Endothelial cell of hepatic sinusoid (primary cell): ENCODE results near the gene CDC14B.
"Not testable (repeated sequence)": the region's sequence is repeated elsewhere in the genome, so short reads cannot be mapped to it uniquely, and the experiment has no call there.

Experiments used
- in situ Hi-C: cut with HindIII; loops from 2 replicates; pipeline ENCODE4 v1.10.0; 2017; ENCODE audit warnings: low sequenced_read_pairs

CDC14B gene

DNA sequence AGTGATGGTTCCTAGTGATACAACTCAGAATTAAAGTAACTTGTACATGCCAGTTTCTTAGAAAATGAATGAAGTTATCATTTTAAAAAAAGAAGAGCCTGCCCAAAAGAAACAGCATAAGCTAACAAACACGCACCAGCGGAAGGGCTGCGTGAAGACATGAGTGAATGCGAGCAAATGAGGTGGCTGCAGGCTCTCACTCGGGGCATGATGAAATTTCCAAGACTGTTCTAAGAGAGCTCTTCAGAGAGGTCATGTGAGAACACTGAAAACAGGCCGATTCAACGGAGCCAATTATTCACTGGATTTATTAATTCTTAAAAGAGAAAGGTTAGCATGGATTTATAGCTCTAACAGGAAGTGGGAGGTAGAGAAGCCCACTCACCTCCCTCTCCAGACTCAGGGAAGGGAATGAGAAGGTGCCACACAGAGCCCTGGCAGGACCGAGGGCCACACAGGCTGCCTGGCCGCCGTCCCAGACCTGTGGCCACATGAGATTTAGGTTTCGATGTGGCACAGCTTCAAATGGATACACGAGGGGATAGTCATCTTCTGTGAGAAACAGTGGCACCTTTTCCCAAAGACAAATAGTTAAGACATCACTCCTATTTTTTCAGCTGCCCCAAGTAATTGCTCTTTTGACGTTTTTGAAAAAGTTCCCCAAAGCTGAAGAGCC lies 114.2 kb downstream of the CDC14B start:
- in situ Hi-C loops: no loop called here

DNA sequence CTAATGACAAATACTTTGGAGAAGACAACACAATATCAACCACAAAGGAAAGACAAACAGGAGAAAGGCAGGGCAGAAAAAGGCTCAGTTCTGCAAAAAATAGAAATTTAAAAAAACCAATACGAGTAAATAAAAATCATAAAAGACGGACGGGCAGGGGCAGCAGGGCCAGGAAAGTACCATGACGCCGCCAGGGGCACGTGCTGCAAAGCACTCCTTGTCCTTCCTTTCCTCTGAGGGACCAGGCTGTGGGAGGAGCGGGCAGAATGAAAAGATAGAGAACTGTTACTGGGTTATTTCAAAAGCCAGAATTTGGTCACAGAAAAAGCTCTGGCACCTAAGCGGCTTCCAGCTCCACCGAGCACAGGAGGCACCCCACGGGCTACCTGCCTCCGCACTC lies 115.7 kb downstream of the CDC14B start:
- in situ Hi-C loops: no loop called here

DNA sequence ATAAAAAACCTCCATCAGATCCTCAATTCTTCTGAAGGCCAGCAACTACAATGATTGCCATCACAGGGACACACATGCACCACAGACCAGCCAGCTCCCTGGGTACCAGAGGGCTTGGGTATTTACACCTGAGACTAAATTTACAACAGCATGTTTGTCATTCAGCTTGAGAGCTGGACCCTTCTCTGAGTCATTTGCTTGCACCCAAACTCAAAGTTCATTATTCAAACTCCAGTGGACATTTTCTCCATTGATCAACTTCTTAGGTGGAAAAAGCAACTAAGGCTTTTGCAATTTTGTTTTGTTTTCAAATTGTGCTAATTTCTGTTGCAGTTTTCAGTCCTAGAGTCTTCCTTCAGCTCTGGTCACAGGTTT lies 116.3 kb downstream of the CDC14B start:
- in situ Hi-C loops: not testable (repeated sequence)

DNA sequence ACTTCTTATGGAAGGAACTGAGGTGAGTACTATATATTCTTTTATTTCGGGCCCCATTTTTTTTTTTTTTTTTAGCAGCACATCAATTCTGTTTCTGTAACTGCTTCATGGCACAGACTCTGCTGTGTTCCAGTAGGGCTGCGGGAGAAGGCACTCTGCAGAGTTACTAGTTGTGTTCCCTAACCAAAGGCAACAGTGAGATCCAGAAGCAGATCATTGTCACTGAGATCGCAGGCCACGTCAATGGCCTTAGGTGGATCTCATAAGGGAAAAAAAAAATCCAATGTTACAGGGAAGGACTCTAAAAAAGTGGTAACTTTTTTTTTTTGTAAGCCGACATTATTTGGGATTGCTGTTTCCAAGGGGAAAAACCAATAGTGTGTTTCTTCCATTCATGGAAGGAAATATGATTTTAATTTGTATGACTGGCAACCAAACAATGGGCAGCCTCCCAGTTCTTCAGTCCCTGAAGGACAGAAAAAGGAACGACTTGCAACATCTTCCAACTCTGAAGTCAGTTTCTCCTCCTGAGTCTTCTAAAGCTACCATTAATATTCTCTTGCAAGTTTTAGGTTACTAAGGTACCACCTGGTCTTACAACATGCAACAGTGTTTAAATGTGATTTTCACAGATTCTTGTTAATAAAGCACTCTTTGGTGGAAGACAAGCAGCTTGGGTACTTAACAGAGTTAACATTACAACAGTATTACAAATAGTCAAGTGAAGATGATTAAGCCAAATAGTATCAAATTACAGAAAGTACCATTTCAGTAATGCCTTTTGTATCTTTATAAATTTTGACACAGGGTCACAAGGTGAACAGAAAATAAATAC lies 116.9 kb downstream of the CDC14B start:
- in situ Hi-C loops: no loop called here

DNA sequence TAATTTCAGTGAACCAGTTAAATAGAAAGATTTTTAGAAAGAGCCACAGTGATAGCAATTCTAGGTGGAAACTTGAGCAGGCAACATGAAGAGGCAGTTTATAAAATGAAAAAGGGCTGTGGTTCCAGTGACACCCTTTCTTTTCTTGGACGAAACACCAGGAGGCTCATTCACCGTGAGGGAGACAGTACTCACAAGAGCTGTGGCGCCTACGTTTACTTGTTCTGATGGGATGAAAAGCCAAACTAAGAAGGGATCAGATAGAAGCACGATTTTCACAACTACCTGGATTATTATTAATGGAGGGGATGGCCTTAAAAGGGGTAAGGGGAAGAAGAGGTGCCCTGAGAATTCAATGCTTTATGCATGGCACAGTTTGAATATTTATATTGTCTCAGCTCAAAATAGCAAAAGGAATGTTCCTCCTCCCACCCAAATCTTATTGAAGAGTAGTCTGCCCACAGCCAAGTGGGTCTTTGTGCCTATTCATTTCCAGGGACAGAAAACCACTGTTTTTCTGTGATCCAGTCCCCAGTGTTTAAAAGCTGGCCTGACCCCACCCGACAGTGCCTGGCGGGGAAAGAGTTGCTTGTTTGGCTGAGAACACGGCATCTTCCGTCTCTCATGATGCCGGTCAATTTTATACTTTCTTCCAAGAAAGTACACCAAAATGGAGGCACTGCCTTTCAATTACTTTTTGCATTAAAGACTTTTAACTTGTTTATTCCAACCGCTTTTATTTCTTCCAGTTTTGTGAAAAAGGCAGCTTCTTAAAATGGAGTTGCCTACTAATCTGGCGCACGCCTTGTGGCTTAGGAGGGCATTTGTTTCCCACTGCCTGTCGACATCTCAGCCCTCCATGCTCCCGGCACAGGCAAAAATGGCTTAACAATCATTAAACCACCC lies 117.8 kb downstream of the CDC14B start:
- in situ Hi-C loops: no loop called here

DNA sequence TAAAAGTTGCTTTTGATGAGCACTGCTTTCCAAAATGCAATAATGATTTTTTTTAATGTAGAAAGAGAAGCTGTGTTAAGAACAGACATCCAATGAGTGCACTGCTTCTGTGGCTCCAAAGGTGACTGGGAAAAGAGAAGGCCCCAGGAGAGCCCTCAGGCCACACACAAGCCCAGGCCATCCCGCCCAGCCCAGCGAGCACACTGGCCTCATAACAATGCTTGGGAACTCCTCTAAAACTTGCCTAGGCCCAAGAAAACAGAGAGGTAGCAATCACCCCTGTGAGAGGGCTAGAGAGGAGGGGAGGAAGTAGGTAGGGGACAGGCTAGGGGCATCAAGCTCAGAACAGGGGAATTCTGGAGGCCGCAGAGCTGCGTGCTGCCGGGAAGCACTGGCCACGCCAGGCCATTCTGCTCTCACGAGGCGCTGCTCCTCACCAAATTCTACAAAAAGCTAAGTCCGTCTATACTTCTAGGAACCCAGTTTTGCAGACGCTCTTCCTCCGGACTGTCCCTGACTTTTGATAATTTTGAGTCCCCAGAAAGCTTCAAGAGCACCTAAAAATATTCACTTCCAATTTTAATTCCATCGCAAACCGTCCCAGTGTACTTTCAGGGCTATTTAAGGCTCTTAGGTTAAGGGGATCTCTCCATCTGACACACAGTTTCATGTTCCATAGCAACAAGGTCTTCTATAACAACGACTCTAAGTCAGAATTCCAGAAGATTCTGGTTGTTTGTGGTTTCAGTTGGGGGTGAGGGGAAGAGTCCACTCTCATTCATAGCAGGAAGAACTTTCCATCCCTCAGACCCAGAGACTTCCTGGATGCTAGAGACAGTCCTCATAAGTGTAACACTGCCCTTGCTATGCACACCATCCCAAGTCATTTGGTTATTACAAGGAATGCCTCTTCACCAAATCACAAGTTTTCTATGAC lies 118.7 kb downstream of the CDC14B start:
- in situ Hi-C loops: no loop called here

DNA sequence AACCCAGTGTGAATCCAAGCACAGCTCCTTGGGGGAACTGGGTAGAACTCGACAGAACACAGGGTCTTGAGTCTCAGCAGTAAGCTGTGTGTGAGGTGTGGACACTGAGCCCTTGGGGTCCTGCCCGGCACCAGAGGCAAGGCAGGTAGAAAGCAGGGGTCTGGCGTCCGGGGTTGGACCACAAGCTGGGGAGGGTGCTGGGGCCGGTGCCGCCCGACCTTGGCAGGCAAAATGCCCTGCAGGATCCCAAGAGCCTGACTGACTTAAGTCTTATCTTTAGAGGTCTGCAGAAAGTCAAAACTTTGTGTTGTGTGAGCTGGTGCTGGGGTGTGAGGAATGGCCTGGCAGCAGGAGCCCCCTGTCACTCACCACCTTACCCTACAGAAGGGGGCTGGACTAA lies 120.4 kb downstream of the CDC14B start:
- in situ Hi-C loops: no loop called here

DNA sequence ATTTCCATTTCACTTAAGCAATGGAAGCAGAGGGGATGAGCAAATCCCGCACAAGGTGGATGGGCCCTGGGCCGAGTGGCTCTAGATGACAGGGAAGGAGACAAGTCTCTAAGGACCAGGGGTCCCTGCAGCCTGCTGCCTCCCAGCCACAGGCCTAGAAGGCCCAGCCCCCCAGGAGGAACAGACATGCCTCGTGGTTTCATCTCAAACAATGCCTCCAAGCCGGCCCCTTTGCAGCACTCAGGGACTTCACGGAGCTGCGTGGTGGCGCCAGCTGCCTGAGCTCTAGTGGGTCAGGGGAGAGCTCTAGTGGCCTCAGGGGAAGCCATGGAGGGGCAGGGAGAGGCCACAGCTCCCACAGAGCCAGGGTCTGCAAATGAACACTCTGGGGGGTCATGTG lies 120.8 kb downstream of the CDC14B start:
- in situ Hi-C loops: no loop called here

DNA sequence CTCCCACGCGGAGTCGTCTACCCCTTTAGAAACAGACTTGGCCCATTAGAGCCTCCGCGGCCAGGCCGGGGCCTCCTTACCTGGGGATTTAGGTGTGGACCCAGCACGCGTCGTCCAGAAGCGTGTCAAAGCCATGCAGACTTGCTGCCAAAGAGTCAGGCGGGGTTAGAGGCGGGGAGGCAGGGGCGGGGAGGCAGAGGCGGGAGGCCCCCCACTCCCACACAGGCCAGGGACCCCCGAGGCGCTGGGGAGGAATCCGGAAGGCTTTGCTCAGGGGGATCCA lies 122.6 kb downstream of the CDC14B start:
- in situ Hi-C loops: no loop called here

DNA sequence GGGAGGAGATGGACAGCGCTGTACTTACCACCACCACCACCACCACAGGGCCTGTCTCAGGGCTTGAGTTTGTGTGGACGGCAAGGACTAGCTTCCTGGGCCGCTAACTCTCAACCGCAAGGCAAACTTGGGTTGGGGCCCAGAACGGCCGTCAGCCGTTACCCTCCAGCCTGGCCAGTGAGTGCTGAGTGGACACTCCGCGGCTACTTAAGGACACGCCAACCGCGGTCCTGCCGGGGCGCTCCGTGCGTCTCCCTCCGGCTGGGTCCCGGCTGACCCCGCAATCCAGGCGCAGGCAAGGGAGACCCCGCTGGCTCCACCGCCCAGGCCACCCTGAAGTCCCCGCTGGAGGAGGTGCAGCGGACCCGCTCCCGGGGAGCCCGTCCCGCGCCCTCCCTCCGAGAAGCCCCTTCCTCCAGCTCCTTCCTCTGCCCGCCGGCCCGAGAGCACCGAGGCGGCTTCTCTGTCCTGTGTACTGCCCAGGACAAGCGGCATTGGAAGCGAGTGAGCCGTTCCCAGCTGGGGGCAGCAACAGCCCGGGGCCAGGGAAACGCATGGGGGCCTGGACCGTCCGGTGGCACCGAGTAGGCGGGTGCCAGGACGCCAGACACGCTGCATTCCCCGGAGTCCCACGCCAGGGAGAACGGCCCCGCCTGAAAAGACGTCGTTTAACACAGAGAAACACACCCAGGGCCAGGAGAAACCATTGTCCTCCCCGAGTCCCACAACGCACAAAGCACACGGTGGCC lies 123.1 kb downstream of the CDC14B start:
- in situ Hi-C loops: no loop called here

DNA sequence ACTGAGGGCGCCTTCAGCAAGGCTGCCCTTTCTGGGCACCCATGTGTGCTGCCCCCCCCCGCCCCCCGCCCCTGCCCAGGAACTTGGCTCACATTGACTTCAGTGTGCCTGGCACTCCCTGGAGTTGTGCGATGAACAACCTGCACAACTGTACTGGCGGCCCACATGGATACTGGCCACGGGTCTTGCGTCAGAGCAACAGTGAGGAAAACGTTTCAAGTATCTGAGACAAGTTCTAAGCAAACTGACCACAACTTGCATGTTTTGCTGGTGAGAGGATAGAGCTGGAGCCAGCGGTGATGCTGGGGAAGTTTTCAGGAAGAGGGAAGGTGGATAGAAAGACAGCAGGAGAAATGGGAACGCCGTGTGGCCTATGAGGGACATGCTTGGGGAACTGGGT lies 124.3 kb downstream of the CDC14B start:
- in situ Hi-C loops: no loop called here

DNA sequence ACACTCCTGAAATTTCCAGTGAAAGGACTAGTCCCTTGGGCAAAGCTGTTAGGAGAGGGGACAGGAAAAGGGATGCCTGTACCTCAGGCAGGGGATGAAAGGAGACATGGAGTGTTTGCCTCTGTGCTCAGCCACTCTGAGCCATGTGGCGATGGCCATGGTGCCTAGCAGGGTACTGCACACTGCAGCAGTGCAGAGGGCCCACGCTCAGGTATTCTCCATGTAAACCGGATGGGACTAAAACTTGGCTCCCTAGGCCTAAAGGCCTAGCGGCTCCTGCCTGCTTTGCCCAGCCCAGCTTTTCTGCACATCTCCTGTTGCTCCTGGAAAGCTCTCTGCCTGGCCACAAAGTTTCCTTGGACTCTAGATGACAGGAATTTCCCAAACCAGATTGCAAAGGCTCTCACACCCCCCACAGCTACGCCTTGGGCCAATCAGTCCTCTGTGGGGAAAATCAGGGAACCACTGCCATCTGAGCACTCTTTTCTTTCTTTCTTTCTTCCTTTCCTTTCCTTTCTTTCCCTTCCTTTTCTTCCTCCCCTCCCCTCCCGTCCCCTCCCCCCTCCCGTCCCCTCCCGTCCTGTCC lies 125.3 kb downstream of the CDC14B start:
- in situ Hi-C loops: no loop called here

DNA sequence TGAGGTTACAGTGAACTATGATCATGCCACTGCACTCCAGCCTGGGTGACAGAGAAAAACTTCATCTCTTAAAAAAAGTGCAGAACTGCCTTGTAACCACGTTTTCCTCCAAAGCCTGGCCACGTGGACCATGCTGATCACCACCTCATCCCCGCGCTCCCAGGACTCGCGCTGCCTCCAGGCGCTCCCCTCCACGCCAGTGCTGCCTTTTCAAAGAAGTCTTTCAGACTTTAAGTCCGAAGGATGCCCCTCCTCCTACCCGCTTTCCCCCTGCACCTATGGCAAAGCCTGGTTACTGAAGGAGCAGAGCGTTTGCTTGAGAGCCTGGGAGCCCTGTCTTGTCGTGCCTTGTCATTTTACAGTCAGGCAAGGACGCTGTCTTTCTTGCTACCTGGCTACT lies 125.9 kb downstream of the CDC14B start:
- in situ Hi-C loops: no loop called here

DNA sequence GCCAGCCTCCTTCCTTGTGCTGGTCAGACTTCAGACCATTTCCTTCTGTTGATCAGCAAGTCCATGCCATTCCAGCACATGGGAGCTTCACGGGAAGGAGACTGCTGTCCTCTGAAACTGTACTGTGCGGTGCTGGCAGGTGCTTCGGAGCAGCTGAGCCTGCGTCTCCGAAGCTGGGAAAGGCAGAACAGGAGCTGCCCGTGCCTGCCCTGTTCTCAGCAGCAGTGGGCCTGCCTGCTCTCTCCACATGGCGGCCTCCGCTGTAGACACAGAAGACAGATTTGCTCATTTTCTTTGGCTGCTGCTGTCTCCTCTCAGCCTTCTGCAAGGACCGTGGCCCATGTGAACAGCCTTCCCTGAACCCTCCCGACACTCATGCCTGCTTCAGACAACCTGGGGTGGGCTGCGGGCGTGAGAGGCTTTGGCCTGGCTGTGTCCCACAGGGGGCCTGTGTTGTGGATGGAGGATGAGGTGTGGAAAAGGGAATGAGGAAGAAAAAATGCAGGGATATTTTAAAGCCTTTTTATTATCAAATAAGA lies 126.6 kb downstream of the CDC14B start:
- in situ Hi-C loops: no loop called here

DNA sequence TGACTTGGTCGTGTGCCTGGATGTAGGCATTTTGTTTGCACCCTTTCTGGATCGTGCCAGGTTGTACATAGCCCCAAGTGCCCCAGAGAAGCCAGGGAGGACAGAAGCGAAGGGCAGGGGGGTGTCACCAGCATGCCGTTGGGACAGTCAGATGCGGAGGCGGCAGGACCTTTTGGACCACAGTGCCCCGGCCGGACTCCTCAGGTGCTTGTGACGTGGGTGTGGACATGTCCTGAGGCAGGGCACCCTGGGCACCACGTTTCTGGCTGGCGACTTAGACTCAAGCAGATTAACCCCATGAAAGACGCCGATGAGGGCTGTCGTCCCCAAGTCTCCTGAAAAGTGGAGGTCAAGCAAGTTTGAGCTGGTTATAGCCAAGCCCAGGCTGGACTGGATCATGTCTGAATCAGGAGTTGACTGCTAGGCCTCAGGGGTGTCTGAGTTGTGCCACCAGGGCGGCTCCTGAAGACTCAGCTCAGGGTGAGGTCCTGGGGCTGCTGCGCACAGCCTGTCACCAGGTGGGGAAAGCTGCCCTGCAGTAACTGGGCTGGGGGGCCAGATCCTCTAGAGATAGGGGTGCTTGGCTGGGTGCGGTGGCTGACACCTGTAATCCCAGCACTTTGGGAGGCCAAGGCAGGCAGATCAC lies 127.6 kb downstream of the CDC14B start:
- in situ Hi-C loops: no loop called here

DNA sequence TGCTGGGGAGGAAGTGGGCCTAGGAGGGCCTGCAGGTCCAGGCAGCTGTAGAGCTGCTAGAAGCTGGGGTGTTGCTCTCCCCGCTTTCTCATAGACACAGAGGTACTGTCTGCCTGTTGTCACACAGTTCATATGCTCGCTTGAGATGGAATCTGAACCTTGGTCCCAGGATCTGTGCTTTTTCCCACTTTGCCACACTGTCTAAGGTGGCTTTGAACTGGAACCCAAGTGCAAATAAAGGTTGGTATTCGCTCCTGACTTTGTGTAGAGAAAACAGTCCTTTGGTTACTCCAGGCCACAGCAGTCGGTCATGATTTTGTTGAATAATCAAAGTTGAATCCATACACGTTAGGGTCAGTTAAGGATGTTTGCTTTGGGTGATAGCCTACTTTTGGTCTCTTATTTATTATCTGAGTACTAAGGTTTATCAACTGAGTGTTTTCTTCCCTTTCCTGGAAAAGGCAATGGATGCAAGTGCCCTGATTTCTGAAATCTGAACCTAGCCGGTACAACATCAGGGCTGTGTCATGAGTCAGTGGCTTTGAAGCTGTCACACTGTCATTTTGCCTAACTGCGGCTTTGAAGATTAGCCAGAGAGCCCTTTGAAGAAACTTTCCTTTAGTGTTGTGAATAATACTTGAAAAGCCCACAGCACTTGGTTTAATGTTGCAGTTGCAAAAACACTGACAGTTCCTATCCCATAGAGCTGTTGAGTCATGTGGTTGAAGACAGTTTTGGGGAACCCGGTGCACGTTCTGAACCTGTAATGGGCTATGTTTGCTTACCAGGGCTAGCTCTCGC lies 128.4 kb downstream of the CDC14B start:
- in situ Hi-C loops: no loop called here

DNA sequence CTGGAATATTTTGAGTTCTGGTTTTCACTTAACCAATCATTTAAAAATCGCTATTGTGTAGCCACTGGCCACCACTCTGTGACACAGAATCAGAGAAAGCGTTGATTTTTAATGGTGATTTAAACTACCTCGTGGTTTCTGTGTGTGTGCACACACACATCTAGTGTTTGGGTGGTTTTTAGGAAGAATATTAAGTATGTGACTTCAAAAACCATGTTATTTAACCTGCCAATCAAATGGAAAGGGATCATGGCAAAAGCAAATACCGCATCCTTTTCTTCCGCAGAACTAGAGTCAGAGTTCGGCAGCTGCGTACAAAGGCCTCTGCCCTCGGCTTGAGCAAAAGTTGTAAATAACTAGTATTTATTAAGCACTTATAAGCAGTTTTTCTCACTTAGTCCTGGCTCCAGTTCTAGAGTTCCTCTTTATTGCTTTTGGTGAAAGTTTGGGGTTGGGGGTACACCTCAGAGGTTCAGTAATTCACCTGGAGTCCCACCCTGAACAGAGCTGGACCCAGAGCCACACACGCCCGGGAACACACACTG lies 129.0 kb downstream of the CDC14B start:
- in situ Hi-C loops: no loop called here

DNA sequence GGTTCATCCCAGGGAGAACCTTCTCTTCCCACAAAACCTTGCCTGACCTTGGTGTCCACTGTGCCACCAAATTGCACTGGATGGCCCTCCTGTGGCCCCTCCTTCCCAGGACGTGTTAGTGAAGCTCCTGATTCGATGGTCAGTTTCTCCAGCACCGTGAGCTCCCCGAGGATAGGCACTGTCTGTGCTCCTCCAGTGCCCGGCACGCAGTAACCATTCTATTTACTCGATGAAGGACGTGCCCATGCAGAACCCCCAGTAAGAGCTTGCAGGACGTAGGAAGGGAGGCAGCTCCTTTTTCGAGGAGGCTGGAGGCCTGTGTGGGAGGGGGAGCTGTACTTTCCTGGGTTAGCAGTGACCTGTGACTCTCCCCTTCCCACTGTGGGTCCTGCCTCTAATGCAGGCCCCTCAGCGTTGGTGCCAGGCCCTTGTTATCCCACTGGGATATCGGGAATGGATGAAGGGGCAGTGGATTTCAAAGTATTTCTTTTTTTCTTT lies 130.1 kb downstream of the CDC14B start:
- in situ Hi-C loops: no loop called here
